Measurements from ENCODE around the gene CD274.
"Not testable (repeated sequence)": the region's sequence is repeated elsewhere in the genome, so short reads cannot be mapped to it uniquely, and the experiment has no call there.

The CD274 gene

GRCh38 chr9:5492965-5493678, 42.8 kb downstream of the CD274 start:
- Histone ChIP-seq H3K4me1 (ENCODE audit: control insufficient read depth, low read depth, low read length) (no peaks in the 10 kb centered on the region), H3K27me3 (ENCODE audit: insufficient read depth, low read length, poor library complexity) (no peaks in the 10 kb centered on the region)

GRCh38 chr9:5493679-5494511, 43.6 kb downstream of the CD274 start:
- Histone ChIP-seq H3K23ac (ENCODE audit: low read length) (no peak overlapping the region), H3K4me3 (ENCODE audit: low read length) (no peak overlapping the region), H2BK15ac (replicated peaks; ENCODE audit: low read depth) (no peak overlapping the region), H3K36me3 (ENCODE audit: control insufficient read depth, insufficient read depth, low read length) (no peaks in the 10 kb centered on the region), H3K4me1 (ENCODE audit: control insufficient read depth, low read depth, low read length) (no peaks in the 10 kb centered on the region), H2BK120ac (ENCODE audit: low read depth, low read length) (no peak overlapping the region), H3K4me2 (ENCODE audit: low read length) (no peak overlapping the region), H3K27ac (ENCODE audit: low read depth, low read length) (no peak overlapping the region), H2AK5ac (ENCODE audit: low read length) (no peak overlapping the region), H3K9ac (ENCODE audit: low read length) (no peak overlapping the region), H3K56ac (ENCODE audit: low read length) (no peak overlapping the region), H3K79me2 (ENCODE audit: control insufficient read depth, insufficient read depth, low read length) (no peaks in the 10 kb centered on the region), H3K79me1 (ENCODE audit: low read length) (no peaks in the 10 kb centered on the region), H3K18ac (ENCODE audit: low read length) (no peak overlapping the region), H3K4ac (ENCODE audit: low read depth, low read length) (no peak overlapping the region), H4K8ac (ENCODE audit: low read depth, low read length) (no peak overlapping the region), H4K5ac (ENCODE audit: low read length) (no peak overlapping the region), H2BK5ac (ENCODE audit: low read length) (no peak overlapping the region), H3K27me3 (ENCODE audit: insufficient read depth, low read length, poor library complexity) (no peaks in the 10 kb centered on the region)
- WGBS (ENCODE audit: extremely low coverage, insufficient coverage, low lambda C conversion rate) = no CpG with 5 or more reads among the region's 8 CpGs
- DNase-seq = no peak

More at GRCh38 chr9:5492965-5493678, 42.8 kb downstream of the CD274 start:
- WGBS (ENCODE audit: extremely low coverage, insufficient coverage, low lambda C conversion rate) = no CpG with 5 or more reads among the region's 1 CpG
- no peak overlapping the region for H4K5ac ChIP-seq (ENCODE audit: low read length)
- H3K79me2 ChIP-seq (ENCODE audit: control insufficient read depth, insufficient read depth, low read length) = no peaks in the 10 kb centered on the region
- no peak overlapping the region for H2BK15ac ChIP-seq (replicated peaks; ENCODE audit: low read depth)
- H2BK5ac ChIP-seq (ENCODE audit: low read length) = no peak overlapping the region
- H3K56ac ChIP-seq (ENCODE audit: low read length) = no peak overlapping the region
- H3K36me3 ChIP-seq (ENCODE audit: control insufficient read depth, insufficient read depth, low read length) = no peaks in the 10 kb centered on the region
- H3K9ac ChIP-seq (ENCODE audit: low read length) = no peak overlapping the region
- H3K79me1 ChIP-seq (ENCODE audit: low read length) = no peaks in the 10 kb centered on the region
- H3K4me2 ChIP-seq (ENCODE audit: low read length) = no peak overlapping the region
- no peak overlapping the region for H2BK120ac ChIP-seq (ENCODE audit: low read depth, low read length)
- no peak overlapping the region for H3K27ac ChIP-seq (ENCODE audit: low read depth, low read length)
- no peak overlapping the region for H4K8ac ChIP-seq (ENCODE audit: low read depth, low read length)
- no peak overlapping the region for H2AK5ac ChIP-seq (ENCODE audit: low read length)
- H3K23ac ChIP-seq (ENCODE audit: low read length) = no peak overlapping the region
- DNase-seq = no peak
- H3K18ac ChIP-seq (ENCODE audit: low read length) = no peak overlapping the region
- no peak overlapping the region for H3K4ac ChIP-seq (ENCODE audit: low read depth, low read length)
- H3K4me3 ChIP-seq (ENCODE audit: low read length) = no peak overlapping the region

- not testable (repeated sequence) for H3K27me3 ChIP-seq (ENCODE audit: insufficient read depth, low read length, poor library complexity); H2BK5ac ChIP-seq (ENCODE audit: low read length); H3K23ac ChIP-seq (ENCODE audit: low read length); H3K79me1 ChIP-seq (ENCODE audit: low read length); H2BK120ac ChIP-seq (ENCODE audit: low read depth, low read length); H3K9ac ChIP-seq (ENCODE audit: low read length); H4K5ac ChIP-seq (ENCODE audit: low read length); H3K36me3 ChIP-seq (ENCODE audit: control insufficient read depth, insufficient read depth, low read length); H3K79me2 ChIP-seq (ENCODE audit: control insufficient read depth, insufficient read depth, low read length); H2BK15ac ChIP-seq (replicated peaks; ENCODE audit: low read depth); H3K27ac ChIP-seq (ENCODE audit: low read depth, low read length); H3K18ac ChIP-seq (ENCODE audit: low read length); DNase-seq; H3K56ac ChIP-seq (ENCODE audit: low read length); H3K4me2 ChIP-seq (ENCODE audit: low read length); H3K4me3 ChIP-seq (ENCODE audit: low read length); H3K4me1 ChIP-seq (ENCODE audit: control insufficient read depth, low read depth, low read length); H2AK5ac ChIP-seq (ENCODE audit: low read length); H3K4ac ChIP-seq (ENCODE audit: low read depth, low read length); H4K8ac ChIP-seq (ENCODE audit: low read depth, low read length)
- WGBS (ENCODE audit: extremely low coverage, insufficient coverage, low lambda C conversion rate) = no CpG with 5 or more reads among the region's 3 CpGs
Measured at GRCh38 chr9:5494765-5495164, 44.4 kb downstream of the CD274 start.

GRCh38 chr9:5499157-5499556, 48.8 kb downstream of the CD274 start:
- Histone ChIP-seq H3K4ac (ENCODE audit: low read depth, low read length) (no peak overlapping the region), H2BK5ac (ENCODE audit: low read length) (no peak overlapping the region), H3K27ac (ENCODE audit: low read depth, low read length) (no peak overlapping the region), H3K79me1 (ENCODE audit: low read length) (no peaks in the 10 kb centered on the region), H4K5ac (ENCODE audit: low read length) (no peak overlapping the region), H4K8ac (ENCODE audit: low read depth, low read length) (no peak overlapping the region), H3K27me3 (ENCODE audit: insufficient read depth, low read length, poor library complexity) (no peaks in the 10 kb centered on the region), H3K56ac (ENCODE audit: low read length) (no peak overlapping the region), H3K4me2 (ENCODE audit: low read length) (no peak overlapping the region), H3K4me3 (ENCODE audit: low read length) (no peak overlapping the region), H2BK15ac (replicated peaks; ENCODE audit: low read depth) (no peak overlapping the region), H2AK5ac (ENCODE audit: low read length) (no peak overlapping the region), H3K36me3 (ENCODE audit: control insufficient read depth, insufficient read depth, low read length) (no peaks in the 10 kb centered on the region), H3K18ac (ENCODE audit: low read length) (no peak overlapping the region), H3K79me2 (ENCODE audit: control insufficient read depth, insufficient read depth, low read length) (no peaks in the 10 kb centered on the region), H2BK120ac (ENCODE audit: low read depth, low read length) (no peak overlapping the region), H3K9ac (ENCODE audit: low read length) (no peak overlapping the region), H3K23ac (ENCODE audit: low read length) (no peak overlapping the region), H3K4me1 (ENCODE audit: control insufficient read depth, low read depth, low read length) (no peaks in the 10 kb centered on the region)
- DNase-seq = no peak
- no CpG with 5 or more reads among the region's 1 CpG for WGBS (ENCODE audit: extremely low coverage, insufficient coverage, low lambda C conversion rate)

GRCh38 chr9:5499889-5500398, 49.6 kb downstream of the CD274 start:
- Histone ChIP-seq H3K36me3 (ENCODE audit: control insufficient read depth, insufficient read depth, low read length) (no peaks in the 10 kb centered on the region), H2BK120ac (ENCODE audit: low read depth, low read length) (no peak overlapping the region), H3K56ac (ENCODE audit: low read length) (no peak overlapping the region), H3K4me2 (ENCODE audit: low read length) (no peak overlapping the region), H3K9ac (ENCODE audit: low read length) (no peak overlapping the region), H3K23ac (ENCODE audit: low read length) (no peak overlapping the region), H4K5ac (ENCODE audit: low read length) (no peak overlapping the region), H3K79me2 (ENCODE audit: control insufficient read depth, insufficient read depth, low read length) (no peaks in the 10 kb centered on the region), H4K8ac (ENCODE audit: low read depth, low read length) (no peak overlapping the region), H2BK15ac (replicated peaks; ENCODE audit: low read depth) (no peak overlapping the region), H3K79me1 (ENCODE audit: low read length) (no peaks in the 10 kb centered on the region), H2BK5ac (ENCODE audit: low read length) (no peak overlapping the region), H3K4me3 (ENCODE audit: low read length) (no peak overlapping the region), H2AK5ac (ENCODE audit: low read length) (no peak overlapping the region), H3K4me1 (ENCODE audit: control insufficient read depth, low read depth, low read length) (no peaks in the 10 kb centered on the region), H3K4ac (ENCODE audit: low read depth, low read length) (no peak overlapping the region), H3K27ac (ENCODE audit: low read depth, low read length) (no peak overlapping the region), H3K27me3 (ENCODE audit: insufficient read depth, low read length, poor library complexity) (no peaks in the 10 kb centered on the region), H3K18ac (ENCODE audit: low read length) (no peak overlapping the region)
- no CpG with 5 or more reads among the region's 4 CpGs for WGBS (ENCODE audit: extremely low coverage, insufficient coverage, low lambda C conversion rate)
- DNase-seq = no peak

All from mesendoderm (in vitro differentiated cells).